Activated T-cell treated with anti-CD3 and anti-CD28 coated beads, Interleukin-2, amount 50 U/mL, for 72 hours (primary cell): ENCODE data around the gene IQGAP2. TPM values are rescaled to one million over a fixed set of nuclear protein-coding genes. Genes with fewer than 3 reads are reported as not detected.
A peak's percentile ranks its signal among the peaks of the same experiment; 100 is the strongest.

ENCODE experiments used
- ATAC-seq, 2 donors: fragments of 150-1000 bp; cut with Tn5 transposase; replicated peaks in 1 of 2; 2 replicates each; pipeline ENCODE4 v1.10.0; 2021; ENCODE audit warnings: moderate library complexity in 2 of 2, mild to moderate bottlenecking in 1 of 2
- DNase-seq, 2 donors: peaks; one replicate each; pipeline ENCODE4 v3.0.0; 2021 to 2022; ENCODE audit warnings: mixed read lengths in 1 of 2
- H3K27ac Mint-ChIP-seq: one replicate; pipeline ENCODE4 v1.8.0; 2022; ENCODE audit warnings: mild to moderate bottlenecking, moderate library complexity, mixed read lengths
- H3K27me3 Mint-ChIP-seq: one replicate; pipeline ENCODE4 v1.8.0; 2022; ENCODE audit warnings: low read depth, mixed read lengths
- H3K36me3 Mint-ChIP-seq, 2 donors: one replicate each; pipeline ENCODE4 v1.8.0; 2022; ENCODE audit warnings: mixed read lengths in 2 of 2, mild to moderate bottlenecking in 1 of 2; ENCODE audit not compliant: insufficient read depth in 2 of 2
- H3K4me1 Mint-ChIP-seq: one replicate; pipeline ENCODE4 v1.8.0; 2022; ENCODE audit warnings: low read depth, mixed read lengths
- H3K4me3 Mint-ChIP-seq, 2 donors: one replicate each; pipeline ENCODE4 v1.8.0; 2022; ENCODE audit warnings: mild to moderate bottlenecking in 2 of 2, mixed read lengths in 2 of 2, moderate library complexity in 2 of 2
- H3K9me3 Mint-ChIP-seq, 2 donors: one replicate each; pipeline ENCODE4 v1.8.0; 2022; ENCODE audit warnings: mixed read lengths in 2 of 2
- total RNA-seq, 2 donors: library from RNA; stranded (reverse); gene quantifications; one replicate each; pipeline ENCODE4 v1.2.3, GENCODE V29; 2022

The IQGAP2 gene
- total RNA-seq, 2 donors from 2014 or later: 78.0 to 108 TPM

GRCh38 chr5:76450054-76450453, 47.0 kb downstream of the IQGAP2 start:
- H3K27me3 Mint-ChIP-seq: no peaks in the 10 kb centered on the region
- no peak for ATAC-seq
- no peaks in the 10 kb centered on the region for H3K9me3 Mint-ChIP-seq
- DNase-seq: no peak
- peaks cover 35% of the 10 kb centered on the region for H3K4me1 Mint-ChIP-seq
- H3K4me3 Mint-ChIP-seq: peak overlapping the region in 1 of 2 donors; percentile 51
- peaks cover 4 to 8% of the 10 kb centered on the region in 2 donors for H3K36me3 Mint-ChIP-seq
- peak overlapping the region; percentile 66 for H3K27ac Mint-ChIP-seq

- H3K9me3 Mint-ChIP-seq: no peaks in the 10 kb centered on the region
- H3K4me3 Mint-ChIP-seq: peak overlapping the region in 1 of 2 donors; percentile 0
- ATAC-seq (no peak), DNase-seq (no peak)
- no peak overlapping the region for H3K27ac Mint-ChIP-seq
- H3K27me3 Mint-ChIP-seq: no peaks in the 10 kb centered on the region
- peaks cover 30% of the 10 kb centered on the region for H3K4me1 Mint-ChIP-seq
- H3K36me3 Mint-ChIP-seq: peaks cover 0 to 5% of the 10 kb centered on the region in 2 donors
Measured at GRCh38 chr5:76451031-76451701, 48.1 kb downstream of the IQGAP2 start.

GRCh38 chr5:76455531-76456133, 52.5 kb downstream of the IQGAP2 start:
- peaks cover 49% of the 10 kb centered on the region for H3K4me1 Mint-ChIP-seq
- H3K36me3 Mint-ChIP-seq: peaks cover 4 to 6% of the 10 kb centered on the region in 2 donors
- no peak for ATAC-seq
- no peaks in the 10 kb centered on the region for H3K27me3 Mint-ChIP-seq
- no peak for DNase-seq
- H3K4me3 Mint-ChIP-seq: no peak overlapping the region
- H3K9me3 Mint-ChIP-seq: peaks cover 0 to 2% of the 10 kb centered on the region in 2 donors
- H3K27ac Mint-ChIP-seq: no peak overlapping the region

- ATAC-seq: no peak
- H3K9me3 Mint-ChIP-seq: peaks cover 0 to 2% of the 10 kb centered on the region in 2 donors
- no peaks in the 10 kb centered on the region for H3K27me3 Mint-ChIP-seq
- H3K4me3 Mint-ChIP-seq: no peak overlapping the region
- H3K36me3 Mint-ChIP-seq: peaks cover 3 to 4% of the 10 kb centered on the region in 2 donors
- no peak for DNase-seq
- no peak overlapping the region for H3K27ac Mint-ChIP-seq
- peaks cover 42% of the 10 kb centered on the region for H3K4me1 Mint-ChIP-seq
Measured at GRCh38 chr5:76456258-76456657, 53.2 kb downstream of the IQGAP2 start.

GRCh38 chr5:76457674-76458485, 54.8 kb downstream of the IQGAP2 start:
- Mint-ChIP-seq H3K27me3 (no peaks in the 10 kb centered on the region), H3K4me1 (peaks cover 38% of the 10 kb centered on the region), H3K27ac (peak overlapping the region; percentile 63), H3K36me3 (peaks cover 7 to 12% of the 10 kb centered on the region in 2 donors), H3K9me3 (peaks cover 0 to 2% of the 10 kb centered on the region in 2 donors), H3K4me3 (no peak overlapping the region)
- ATAC-seq (no peak), DNase-seq (no peak)

- DNase-seq: no peak
- Mint-ChIP-seq H3K27ac (peak overlapping the region; percentile 63), H3K9me3 (peaks cover 0 to 2% of the 10 kb centered on the region in 2 donors), H3K4me3 (no peak overlapping the region), H3K27me3 (no peaks in the 10 kb centered on the region), H3K4me1 (peaks cover 38% of the 10 kb centered on the region), H3K36me3 (peaks cover 7 to 13% of the 10 kb centered on the region in 2 donors)
- ATAC-seq: no peak
Measured at GRCh38 chr5:76458486-76458830, 55.4 kb downstream of the IQGAP2 start.

GRCh38 chr5:76460104-76460503, 57.0 kb downstream of the IQGAP2 start:
- no peak overlapping the region for H3K27ac Mint-ChIP-seq
- H3K27me3 Mint-ChIP-seq: no peaks in the 10 kb centered on the region
- H3K4me3 Mint-ChIP-seq: no peak overlapping the region
- DNase-seq: no peak
- H3K9me3 Mint-ChIP-seq: peaks cover 0 to 2% of the 10 kb centered on the region in 2 donors
- ATAC-seq: no peak
- H3K4me1 Mint-ChIP-seq: peaks cover 38% of the 10 kb centered on the region
- H3K36me3 Mint-ChIP-seq: peaks cover 7 to 17% of the 10 kb centered on the region in 2 donors

GRCh38 chr5:76462097-76462667, 59.1 kb downstream of the IQGAP2 start:
- Mint-ChIP-seq H3K36me3 (peaks cover 11 to 25% of the 10 kb centered on the region in 2 donors), H3K27ac (no peak overlapping the region), H3K9me3 (peaks cover 0 to 2% of the 10 kb centered on the region in 2 donors), H3K27me3 (no peaks in the 10 kb centered on the region), H3K4me3 (no peak overlapping the region), H3K4me1 (peaks cover 52% of the 10 kb centered on the region)
- DNase-seq (no peak), ATAC-seq (no peak)

- ATAC-seq (peak; percentile 31 to 42), DNase-seq (no peak)
- Mint-ChIP-seq H3K36me3 (peaks cover 9 to 15% of the 10 kb centered on the region in 2 donors), H3K4me1 (peaks cover 54% of the 10 kb centered on the region), H3K4me3 (no peak overlapping the region), H3K27ac (peak overlapping the region; percentile 45), H3K9me3 (no peaks in the 10 kb centered on the region), H3K27me3 (no peaks in the 10 kb centered on the region)
Measured at GRCh38 chr5:76467216-76467615, 64.1 kb downstream of the IQGAP2 start.

GRCh38 chr5:76468635-76469425, 65.7 kb downstream of the IQGAP2 start:
- H3K9me3 Mint-ChIP-seq: peaks cover 0 to 2% of the 10 kb centered on the region in 2 donors
- H3K27me3 Mint-ChIP-seq: no peaks in the 10 kb centered on the region
- no peak for DNase-seq
- H3K27ac Mint-ChIP-seq: peak overlapping the region; percentile 28
- peaks cover 9 to 12% of the 10 kb centered on the region in 2 donors for H3K36me3 Mint-ChIP-seq
- ATAC-seq: no peak
- H3K4me3 Mint-ChIP-seq: peak overlapping the region; percentile 8 to 73
- peaks cover 68% of the 10 kb centered on the region for H3K4me1 Mint-ChIP-seq

GRCh38 chr5:76469656-76470290, 66.7 kb downstream of the IQGAP2 start:
- ATAC-seq: peak; percentile 24 to 40
- peaks cover 72% of the 10 kb centered on the region for H3K4me1 Mint-ChIP-seq
- H3K27me3 Mint-ChIP-seq: no peaks in the 10 kb centered on the region
- peak overlapping the region in 1 of 2 donors; percentile 73 for H3K4me3 Mint-ChIP-seq
- H3K36me3 Mint-ChIP-seq: peaks cover 10% of the 10 kb centered on the region in 2 donors
- peaks cover 0 to 2% of the 10 kb centered on the region in 2 donors for H3K9me3 Mint-ChIP-seq
- H3K27ac Mint-ChIP-seq: peak overlapping the region; percentile 88
- peak; percentile 7 to 14 for DNase-seq

- H3K4me1 Mint-ChIP-seq: peaks cover 70% of the 10 kb centered on the region
- no peak overlapping the region for H3K4me3 Mint-ChIP-seq
- no peak for DNase-seq
- no peak for ATAC-seq
- peaks cover 0 to 2% of the 10 kb centered on the region in 2 donors for H3K9me3 Mint-ChIP-seq
- no peaks in the 10 kb centered on the region for H3K27me3 Mint-ChIP-seq
- peaks cover 2 to 5% of the 10 kb centered on the region in 2 donors for H3K36me3 Mint-ChIP-seq
- H3K27ac Mint-ChIP-seq: peak overlapping the region; percentile 100
Measured at GRCh38 chr5:76470976-76471375, 67.9 kb downstream of the IQGAP2 start.
